GM19328 (cell line): ENCODE measurements around the gene ALAS2.
"Not testable (repeated sequence)": the region's sequence is repeated elsewhere in the genome, so short reads cannot be mapped to it uniquely, and the experiment has no call there.

ENCODE experiments used
- ATAC-seq: cut with Tn5 transposase; IDR thresholded peaks from one replicate; pipeline ENCODE4 v1.9.1; 2021; ENCODE audit warnings: mild to moderate bottlenecking, moderate library complexity; ENCODE audit not compliant: unreplicated experiment

The ALAS2 gene

GRCh38 chrX:55030271-55031205, at the start of gene ALAS2:
Gene ALAS2, minus strand, starts transcription at chrX:55030977. Its CDS starts 4,977 bp downstream, at chrX:55026000.
- no peak for ATAC-seq

GRCh38 chrX:55074851-55075467, 44.2 kb upstream of the ALAS2 start, which contains the start of gene PAGE2B:
Gene PAGE2B, plus strand, starts transcription at chrX:55075030. Its CDS starts 1,012 bp downstream, at chrX:55076042.
- ATAC-seq = no peak

DNA sequence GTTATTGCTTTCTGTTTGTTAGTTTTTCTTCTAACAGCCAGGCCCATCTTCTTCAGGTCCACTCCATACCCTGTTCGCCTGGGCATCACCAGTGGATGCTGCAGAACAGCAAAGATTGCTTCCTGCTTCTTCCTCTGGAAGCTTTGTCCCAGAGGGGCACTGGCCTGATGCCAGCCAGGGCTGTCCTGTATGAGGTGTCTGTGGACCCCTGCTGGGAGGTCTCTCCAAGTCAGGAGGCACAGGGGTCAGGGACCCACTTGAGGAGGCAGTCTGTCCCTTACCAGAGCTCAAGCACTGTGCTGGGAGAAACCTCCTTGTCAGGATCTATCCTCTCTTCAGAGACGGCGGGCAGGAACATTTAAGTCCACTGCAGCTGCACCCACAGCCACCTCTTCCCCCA, 41.5 kb upstream of the ALAS2 start:
- no peak for ATAC-seq

DNA sequence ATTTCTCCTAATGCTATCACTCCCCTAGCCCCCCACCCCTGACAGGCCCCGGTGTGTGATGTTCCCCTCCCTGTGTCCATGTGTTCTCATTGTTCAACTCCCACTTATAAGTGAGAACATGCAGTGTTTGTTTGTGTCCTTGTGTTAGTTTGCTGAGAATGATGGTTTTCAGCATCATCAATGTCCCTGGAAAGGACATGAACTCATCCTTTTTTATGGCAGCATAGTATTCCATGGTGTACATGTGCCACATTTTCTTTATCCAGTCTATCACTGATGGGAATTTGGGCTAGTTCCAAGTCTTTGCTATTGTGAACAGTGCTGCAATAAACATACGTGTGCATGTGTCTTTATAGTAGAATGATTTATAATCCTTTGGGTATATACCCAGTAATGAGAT, 36.4 kb upstream of the ALAS2 start:
- not testable (repeated sequence) for ATAC-seq

DNA sequence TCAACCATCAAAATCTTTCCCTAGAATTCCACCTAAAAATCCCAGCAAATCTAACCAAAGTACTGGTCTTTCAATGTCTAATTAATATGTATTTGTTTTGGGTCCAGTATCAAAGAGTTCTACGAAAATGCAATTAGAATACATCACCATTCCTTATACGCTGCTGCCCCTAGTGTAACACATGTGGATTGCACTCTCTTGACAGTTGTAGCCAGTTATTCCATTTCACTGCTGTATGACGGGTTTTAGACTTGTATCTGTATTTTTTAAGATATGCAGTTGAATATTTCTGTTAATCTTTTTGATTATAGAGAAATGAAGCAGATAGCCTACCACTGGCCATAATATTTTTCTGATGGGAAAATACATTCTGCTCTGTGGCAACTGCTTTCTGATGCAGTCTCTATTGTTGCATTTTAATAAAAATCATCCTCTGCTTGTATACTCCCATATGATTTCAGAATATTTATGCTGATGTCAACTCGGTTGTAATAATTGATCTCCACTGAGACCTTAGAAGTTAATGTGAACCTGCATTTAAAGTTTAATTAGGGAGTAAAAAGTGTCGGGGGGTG, 27.0 kb upstream of the ALAS2 start:
- no peak for ATAC-seq

DNA sequence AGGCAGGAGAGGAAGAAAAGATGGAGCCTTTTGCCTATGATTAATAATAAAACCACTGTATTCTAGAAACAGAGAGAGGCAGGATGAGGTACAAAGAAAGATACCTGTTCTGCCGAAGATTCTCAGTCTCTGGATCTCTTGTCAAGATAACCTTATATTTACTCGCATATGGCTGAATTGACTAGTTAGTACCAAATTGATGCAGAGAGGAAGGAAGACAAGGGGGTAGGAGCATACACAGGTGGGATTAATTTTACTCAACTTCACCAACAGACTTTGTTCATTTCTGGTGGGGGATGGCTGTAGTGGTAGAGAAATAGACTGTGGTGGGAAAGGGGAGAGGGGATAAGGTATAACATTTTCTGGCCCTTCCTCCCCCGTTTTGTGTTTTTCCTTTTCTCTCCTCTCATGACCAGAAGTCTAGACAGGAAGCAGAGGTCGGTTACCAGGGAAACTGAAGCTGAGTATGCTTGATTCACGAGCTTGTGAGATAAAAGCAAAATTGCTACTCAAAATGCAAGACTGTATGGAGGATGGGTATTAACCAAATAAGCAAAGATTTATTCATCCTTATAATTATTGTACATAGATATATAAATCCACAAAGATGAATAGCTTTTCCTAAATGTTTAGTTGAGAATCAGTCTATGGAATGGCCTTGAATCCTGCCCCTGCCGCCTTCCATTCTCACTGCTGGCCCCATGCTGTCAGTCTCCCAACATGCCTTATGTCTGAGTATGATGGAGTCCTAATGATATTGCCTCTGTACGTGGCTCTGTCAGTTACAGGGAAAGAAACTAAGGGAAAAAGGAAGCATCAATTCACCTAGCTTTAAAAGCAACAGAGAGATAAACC, 26.3 kb upstream of the ALAS2 start:
- ATAC-seq = no peak

GRCh38 chrX:55050599-55050998, 19.8 kb upstream of the ALAS2 start:
- not testable (repeated sequence) for ATAC-seq

- no peak for ATAC-seq
Measured at GRCh38 chrX:55041514-55041913, 10.7 kb upstream of the ALAS2 start.

- no peak for ATAC-seq
Measured at GRCh38 chrX:55039471-55039870, 8.7 kb upstream of the ALAS2 start.

GRCh38 chrX:55033429-55033828, 2.7 kb upstream of the ALAS2 start:
- ATAC-seq = no peak

- ATAC-seq = no peak
Measured at GRCh38 chrX:55029291-55029690, 1.5 kb downstream of the ALAS2 start.

DNA sequence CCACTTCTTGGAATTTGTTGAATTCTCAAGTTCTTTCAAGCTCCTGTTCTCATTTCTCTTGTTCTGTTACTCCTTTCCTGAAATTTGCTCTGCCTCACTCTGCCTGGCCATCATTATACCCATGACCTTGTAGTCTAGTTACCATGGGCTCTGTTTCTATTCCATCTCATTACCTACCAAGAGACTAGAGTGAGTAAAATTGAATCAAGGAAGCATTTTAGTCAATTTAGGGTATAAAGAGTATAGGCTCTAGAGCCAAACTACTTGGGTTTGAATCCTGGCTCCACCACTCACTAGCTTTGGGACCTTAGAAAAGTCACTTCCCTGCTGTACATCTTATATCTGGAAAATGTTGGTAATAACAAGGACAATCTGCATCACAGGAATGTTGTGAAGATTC, 2.2 kb downstream of the ALAS2 start:
- ATAC-seq = no peak

DNA sequence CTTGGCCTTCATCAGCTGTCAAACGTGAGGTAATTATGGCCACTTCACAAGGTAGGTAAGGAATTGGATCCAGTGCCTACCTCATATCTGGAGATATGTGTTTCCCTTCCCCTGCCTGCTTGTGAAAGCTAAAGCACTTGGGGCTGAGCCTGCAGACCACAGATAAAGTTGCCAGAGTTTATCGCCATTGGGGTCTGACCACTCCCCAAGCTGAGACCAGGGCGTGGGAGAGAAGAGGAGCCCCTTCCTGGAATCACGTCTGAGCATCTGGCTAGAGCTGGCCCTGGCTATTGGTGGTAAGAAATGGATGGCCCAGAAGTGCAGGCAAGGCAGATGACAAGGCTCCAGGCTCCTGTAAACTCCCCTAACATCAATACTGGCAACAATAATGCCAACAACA, 2.7 kb downstream of the ALAS2 start:
- no peak for ATAC-seq

DNA sequence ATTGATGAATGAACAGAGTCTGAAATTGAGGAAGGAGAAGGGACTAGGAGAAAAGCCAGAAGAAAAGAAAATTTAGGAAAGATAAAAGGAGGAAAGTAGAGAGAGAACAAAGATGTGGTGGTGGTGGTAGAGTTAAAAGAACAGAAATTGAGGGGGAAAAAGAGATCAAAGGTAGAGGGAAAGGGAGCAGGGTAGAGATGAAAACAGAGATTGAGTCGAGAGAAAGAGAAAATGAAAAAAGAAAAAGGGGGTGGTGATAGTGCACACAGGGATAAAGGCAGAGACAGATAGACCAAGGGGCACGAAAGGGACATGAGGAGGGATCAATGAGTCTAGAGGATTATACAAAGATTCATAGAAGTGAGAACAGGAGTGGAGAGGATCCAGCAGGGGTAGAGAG, 3.9 kb downstream of the ALAS2 start:
- no peak for ATAC-seq

DNA sequence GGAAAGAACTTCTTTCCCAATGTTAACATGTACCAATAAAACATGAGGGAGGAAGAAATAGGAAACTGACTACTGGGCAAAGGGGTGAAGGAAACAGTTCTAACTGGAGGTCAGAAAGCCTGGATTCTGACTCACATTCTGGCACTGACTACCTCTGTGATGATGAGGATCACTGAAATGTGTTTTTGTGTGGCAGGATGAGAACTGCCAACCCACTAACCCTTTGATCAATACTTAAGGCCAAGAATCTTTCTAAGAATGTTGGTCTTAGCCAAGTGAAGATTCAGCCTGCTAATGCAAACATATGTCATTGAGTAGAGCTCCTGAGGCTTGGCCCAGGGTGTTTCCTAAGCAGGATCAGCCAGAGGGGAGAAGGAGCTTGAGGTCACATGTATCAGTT, 4.6 kb downstream of the ALAS2 start:
- ATAC-seq = no peak

DNA sequence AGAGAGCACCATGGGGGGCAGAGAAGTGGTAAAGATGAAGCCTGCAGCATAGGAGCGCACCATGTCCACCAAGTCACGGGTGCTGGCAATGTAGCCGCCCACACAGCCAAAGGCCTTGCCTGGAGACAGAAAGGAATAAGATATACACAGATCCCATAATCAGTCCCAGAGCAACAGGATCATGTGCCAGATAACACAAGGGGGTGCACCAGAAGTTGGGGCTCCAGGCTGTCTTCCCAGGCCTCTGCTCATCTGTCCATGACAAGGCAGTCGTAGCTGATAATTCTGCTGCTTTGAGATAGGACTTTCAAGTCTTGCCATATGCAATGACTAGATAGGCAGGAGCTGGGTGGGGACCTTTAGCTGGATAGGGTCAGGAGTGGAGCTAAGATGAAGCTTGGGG, 15.9 kb downstream of the ALAS2 start:
- ATAC-seq = no peak

DNA sequence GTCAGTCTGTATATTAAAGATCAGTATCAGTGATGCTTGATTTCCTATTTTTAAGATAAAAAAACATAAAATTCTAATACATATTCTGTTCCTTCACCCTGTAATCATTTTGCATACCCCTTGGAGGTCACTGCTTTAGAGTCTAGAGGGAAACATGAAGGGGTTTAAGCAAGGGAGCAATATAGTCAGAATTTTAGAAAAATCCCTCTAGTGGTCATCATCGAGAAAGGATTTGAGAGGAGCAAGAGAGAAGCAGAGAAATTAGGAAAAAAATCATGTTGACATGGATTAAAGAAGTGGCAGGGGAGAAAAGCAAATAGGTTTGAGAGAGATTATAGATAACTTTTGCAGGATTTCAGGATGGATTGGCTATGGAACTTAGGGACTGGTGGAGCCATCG, 19.5 kb downstream of the ALAS2 start:
- ATAC-seq = no peak

- ATAC-seq = no peak
Measured at GRCh38 chrX:55008571-55009358, 22.0 kb downstream of the ALAS2 start.

GRCh38 chrX:55007656-55008055, 23.1 kb downstream of the ALAS2 start:
- ATAC-seq = no peak
